Naive thymus-derived CD8-positive, alpha-beta T cell (primary cell): Measurements from ENCODE around the gene DHX16. TPM values are rescaled to one million over a fixed set of nuclear protein-coding genes. Genes with fewer than 3 reads are reported as not detected.

Experiments
- ATAC-seq, 2 donors: fragments of 150-1000 bp; cut with Tn5 transposase in 1 of 2; sonication (Bioruptor Pico), chemical (Tn5 transposase) in 1 of 2; 1 replicate in 1 of 2; 2 replicates in 1 of 2; pipeline ENCODE4 v1.10.0; 2021; ENCODE audit warnings: mild to moderate bottlenecking in 2 of 2, moderate library complexity in 2 of 2
- POLR2A ChIA-PET: fragments of 350-600 bp; sonication (Branson Sonifier 250); formaldehyde crosslinking; loops from one replicate; lab custom pipeline; 2021; ENCODE audit warnings: antibody characterized with exemption; lab: Charles Lee
- DNase-seq, 10 donors: peaks; one replicate each; pipeline versions ENCODE4 v3.0.0 to v3.0.0-alpha.2; 2020 to 2022
- H3K27ac Mint-ChIP-seq, 10 donors: one replicate each; pipeline ENCODE4 v1.8.0; 2020 to 2022; ENCODE audit warnings: mild to moderate bottlenecking in 10 of 10, mixed read lengths in 10 of 10, moderate library complexity in 4 of 10, inconsistent platforms in 1 of 10
- H3K27me3 Mint-ChIP-seq, 5 donors: one replicate each; pipeline ENCODE4 v1.8.0; 2021 to 2022; ENCODE audit warnings: mixed read lengths in 5 of 5
- H3K36me3 Mint-ChIP-seq, 3 donors: one replicate each; pipeline ENCODE4 v1.8.0; 2020 to 2022; ENCODE audit warnings: mixed read lengths in 3 of 3, mild to moderate bottlenecking in 2 of 3, inconsistent platforms in 1 of 3
- H3K4me1 Mint-ChIP-seq, 4 donors: one replicate each; pipeline ENCODE4 v1.8.0; 2021 to 2022; ENCODE audit warnings: mixed read lengths in 4 of 4
- H3K4me3 Mint-ChIP-seq, 10 donors: one replicate each; pipeline ENCODE4 v1.8.0; 2020 to 2022; ENCODE audit warnings: mild to moderate bottlenecking in 10 of 10, mixed read lengths in 10 of 10, moderate library complexity in 6 of 10, inconsistent platforms in 1 of 10
- H3K9me3 Mint-ChIP-seq, 9 donors: one replicate each; pipeline ENCODE4 v1.8.0; 2020 to 2022; ENCODE audit warnings: mixed read lengths in 9 of 9, mild to moderate bottlenecking in 3 of 9, inconsistent platforms in 1 of 9, moderate library complexity in 1 of 9
- polyA plus RNA-seq, 3 donors: library from polyadenylated mRNA; unstranded; fragments of 300-500 nt; fragmentation: Illumina TruSeq; gene quantifications; one replicate each; pipeline ENCODE4 v1.2.3, GENCODE V29; 2021
- total RNA-seq, 8 experiments: library from RNA in 2 of 8; stranded (reverse) in 2 of 8; gene quantifications; one replicate each; pipeline ENCODE4 v1.2.3 and lab custom pipeline; 2021 to 2026

DHX16 gene
- total and polyA plus RNA-seq, 5 experiments from 2014 or later: 17.7 to 45.6 (median 31.2) TPM

- peak within 1 kb of the TSS; percentile 92 to 100 (median 99) for H3K4me3 Mint-ChIP-seq
Measured at GRCh38 chr6:30616811-30617564, 55.8 kb downstream of the DHX16 start, which contains the start of gene PPP1R10. Gene PPP1R10 (minus strand): TSS chr6:30617243. CDS start chr6:30609944, 7,299 bp downstream.

DNA sequence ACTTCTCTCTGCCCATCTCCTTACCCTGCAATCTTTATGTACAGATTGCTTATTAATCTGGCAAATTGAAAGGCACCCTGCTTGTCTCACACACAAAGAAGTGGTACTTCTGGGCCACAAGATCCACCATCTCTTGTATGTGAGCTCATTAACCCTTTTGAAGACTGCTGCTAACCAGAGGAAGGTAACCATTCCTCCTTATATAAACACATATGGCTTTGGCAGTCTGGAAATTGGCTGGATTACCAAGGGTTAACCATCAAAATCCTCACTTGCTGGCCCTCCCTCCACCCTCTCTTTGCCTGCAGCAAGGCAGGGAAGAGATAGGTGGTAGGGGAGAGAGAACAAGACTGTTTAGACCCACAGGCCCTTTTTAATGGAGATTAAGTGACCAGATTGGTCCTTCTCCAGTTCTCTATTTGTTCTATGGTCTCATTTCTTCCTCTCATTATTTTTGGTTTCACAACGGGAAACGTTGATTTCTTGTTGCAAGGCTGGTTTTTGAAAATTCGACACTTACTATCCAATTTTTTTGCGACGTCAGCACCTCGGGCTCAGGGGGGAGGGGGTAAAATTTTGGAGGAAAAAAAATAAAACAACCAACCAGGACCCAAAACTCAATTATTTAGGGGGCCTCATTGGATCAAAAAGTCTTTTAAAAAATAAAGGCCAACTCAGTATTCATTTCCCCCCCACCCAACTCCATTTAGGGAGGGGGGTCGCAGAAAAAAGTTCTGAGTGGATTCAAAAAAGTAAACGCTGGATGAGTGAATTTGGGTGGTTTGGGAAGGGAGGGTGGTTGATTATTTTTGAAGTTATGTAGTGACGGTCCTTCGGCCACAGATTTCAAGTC, 56.6 kb downstream of the DHX16 start:
- peak overlapping the region; percentile 99 to 100 (median 100) for H3K27ac Mint-ChIP-seq
- H3K36me3 Mint-ChIP-seq: peaks cover 23 to 52% (median 23%) of the 10 kb centered on the region in 3 donors
- H3K4me1 Mint-ChIP-seq: peaks cover 26 to 69% (median 53%) of the 10 kb centered on the region in 4 donors
- DNase-seq (peak in 9 of 10 donors; percentile 27 to 68 (median 62)), ATAC-seq (peak in 1 of 2 donors; percentile 2)
- peaks cover 0 to 3% (median 0%) of the 10 kb centered on the region in 9 donors for H3K9me3 Mint-ChIP-seq
- peaks cover 0 to 8% (median 0%) of the 10 kb centered on the region in 5 donors for H3K27me3 Mint-ChIP-seq
- POLR2A ChIA-PET: interaction anchor here (0.7 to 4.7 kb wide), 27 partner anchors 11 to 729 kb away, joined by 3 to 78 read pairs (median 12); partner anchors contain the start of genes ABCF1, ATAT1, C6orf136 and DHX16
- peak overlapping the region; percentile 92 to 100 (median 99) for H3K4me3 Mint-ChIP-seq

More at GRCh38 chr6:30616811-30617564, 55.8 kb downstream of the DHX16 start, which contains the start of gene PPP1R10:
- ATAC-seq (peak; percentile 70 to 77), DNase-seq (peak; percentile 83 to 100 (median 99))
- Mint-ChIP-seq H3K36me3 (peaks cover 23 to 58% (median 26%) of the 10 kb centered on the region in 3 donors), H3K9me3 (peaks cover 0 to 3% (median 0%) of the 10 kb centered on the region in 9 donors), H3K27me3 (peaks cover 0 to 8% (median 0%) of the 10 kb centered on the region in 5 donors), H3K4me1 (peaks cover 18 to 61% (median 48%) of the 10 kb centered on the region in 4 donors), H3K27ac (peak within 1 kb of the TSS; percentile 99 to 100 (median 100))
- POLR2A ChIA-PET: interaction anchor here (0.5 to 2.4 kb wide), 35 partner anchors 9 to 924 kb away, joined by 3 to 24 read pairs (median 4); partner anchors contain the start of genes ABCF1, ATAT1, C6orf136 and DHX16

GRCh38 chr6:30615219-30615957, 57.4 kb downstream of the DHX16 start:
- peaks cover 22 to 48% (median 23%) of the 10 kb centered on the region in 3 donors for H3K36me3 Mint-ChIP-seq
- POLR2A ChIA-PET: interaction anchor here (0.6 to 4.7 kb wide), 52 partner anchors 10 to 1208 kb away, joined by 3 to 78 read pairs (median 5); partner anchors contain the start of genes ABCF1, ATAT1, C6orf136 and DHX16
- H3K4me3 Mint-ChIP-seq: peak overlapping the region; percentile 92 to 100 (median 99)

GRCh38 chr6:30614843-30615218, 58.0 kb downstream of the DHX16 start:
- peak overlapping the region; percentile 99 to 100 (median 100) for H3K27ac Mint-ChIP-seq
- H3K4me3 Mint-ChIP-seq: peak overlapping the region; percentile 92 to 100 (median 99)
- peaks cover 22 to 45% (median 23%) of the 10 kb centered on the region in 3 donors for H3K36me3 Mint-ChIP-seq
- DNase-seq (peak; percentile 54 to 95 (median 88)), ATAC-seq (peak; percentile 63)
- peaks cover 0 to 3% (median 0%) of the 10 kb centered on the region in 9 donors for H3K9me3 Mint-ChIP-seq
- peaks cover 0 to 8% (median 0%) of the 10 kb centered on the region in 5 donors for H3K27me3 Mint-ChIP-seq
- POLR2A ChIA-PET: interaction anchor here (0.6 to 4.7 kb wide), 46 partner anchors 10 to 1208 kb away, joined by 3 to 78 read pairs (median 6); partner anchors contain the start of genes ABCF1, ATAT1, C6orf136 and GNL1
- peaks cover 33 to 82% (median 65%) of the 10 kb centered on the region in 4 donors for H3K4me1 Mint-ChIP-seq

More at GRCh38 chr6:30615219-30615957, 57.4 kb downstream of the DHX16 start:
- DNase-seq (peak in 7 of 10 donors; percentile 18 to 68 (median 39)), ATAC-seq (no peak)
- H3K4me1 Mint-ChIP-seq: peaks cover 30 to 77% (median 59%) of the 10 kb centered on the region in 4 donors
- H3K9me3 Mint-ChIP-seq: peaks cover 0 to 3% (median 0%) of the 10 kb centered on the region in 9 donors
- peaks cover 0 to 8% (median 0%) of the 10 kb centered on the region in 5 donors for H3K27me3 Mint-ChIP-seq
- peak overlapping the region; percentile 99 to 100 (median 100) for H3K27ac Mint-ChIP-seq

DNA sequence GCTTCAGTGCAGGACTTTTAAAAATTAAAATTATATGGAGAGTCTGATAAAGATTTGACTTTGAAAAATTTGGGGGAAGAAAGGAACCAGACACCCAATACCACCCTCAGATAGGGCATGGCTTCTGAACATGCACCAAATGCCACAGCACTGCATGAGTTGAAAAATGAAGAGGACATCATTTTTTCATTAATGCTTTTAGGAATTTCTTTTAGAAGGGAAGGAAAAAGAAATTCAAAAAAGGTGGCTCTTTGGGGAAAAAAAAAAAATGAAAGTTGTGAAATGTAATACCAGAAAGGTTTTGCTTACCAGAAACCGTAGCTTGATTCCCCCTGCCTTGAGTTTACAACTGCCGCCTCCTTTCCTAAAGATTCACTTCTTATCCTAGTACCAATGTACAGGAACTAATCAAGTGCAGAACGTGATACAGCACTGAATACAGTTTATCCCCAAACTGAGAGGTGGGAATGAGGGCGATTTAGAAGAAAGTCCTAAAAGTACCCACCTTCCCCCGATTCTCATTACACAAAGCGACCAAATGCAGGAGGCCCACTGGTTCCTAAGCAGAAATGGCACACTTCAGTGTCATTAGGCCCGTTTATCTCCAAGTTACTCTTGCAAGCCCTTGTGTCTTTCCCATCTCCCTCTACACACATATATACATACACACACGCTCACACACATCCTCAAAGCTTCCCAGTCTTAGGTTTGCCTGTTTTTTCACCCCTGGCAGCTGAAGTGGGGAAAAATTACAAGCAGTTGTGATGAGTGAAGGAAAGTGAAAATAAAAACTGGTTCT, 58.6 kb downstream of the DHX16 start:
- peak overlapping the region; percentile 99 to 100 (median 100) for H3K27ac Mint-ChIP-seq
- peaks cover 35 to 82% (median 65%) of the 10 kb centered on the region in 4 donors for H3K4me1 Mint-ChIP-seq
- peak overlapping the region; percentile 92 to 100 (median 99) for H3K4me3 Mint-ChIP-seq
- H3K27me3 Mint-ChIP-seq: peaks cover 0 to 8% (median 0%) of the 10 kb centered on the region in 5 donors
- peaks cover 0 to 3% (median 0%) of the 10 kb centered on the region in 9 donors for H3K9me3 Mint-ChIP-seq
- DNase-seq (peak in 2 of 10 donors; percentile 26 to 34), ATAC-seq (no peak)
- POLR2A ChIA-PET: interaction anchor here (0.6 to 4.7 kb wide), 46 partner anchors 9 to 1209 kb away, joined by 3 to 78 read pairs (median 6); partner anchors contain the start of genes ABCF1, ATAT1, C6orf136 and GNL1
- peaks cover 22 to 43% (median 23%) of the 10 kb centered on the region in 3 donors for H3K36me3 Mint-ChIP-seq

DNA sequence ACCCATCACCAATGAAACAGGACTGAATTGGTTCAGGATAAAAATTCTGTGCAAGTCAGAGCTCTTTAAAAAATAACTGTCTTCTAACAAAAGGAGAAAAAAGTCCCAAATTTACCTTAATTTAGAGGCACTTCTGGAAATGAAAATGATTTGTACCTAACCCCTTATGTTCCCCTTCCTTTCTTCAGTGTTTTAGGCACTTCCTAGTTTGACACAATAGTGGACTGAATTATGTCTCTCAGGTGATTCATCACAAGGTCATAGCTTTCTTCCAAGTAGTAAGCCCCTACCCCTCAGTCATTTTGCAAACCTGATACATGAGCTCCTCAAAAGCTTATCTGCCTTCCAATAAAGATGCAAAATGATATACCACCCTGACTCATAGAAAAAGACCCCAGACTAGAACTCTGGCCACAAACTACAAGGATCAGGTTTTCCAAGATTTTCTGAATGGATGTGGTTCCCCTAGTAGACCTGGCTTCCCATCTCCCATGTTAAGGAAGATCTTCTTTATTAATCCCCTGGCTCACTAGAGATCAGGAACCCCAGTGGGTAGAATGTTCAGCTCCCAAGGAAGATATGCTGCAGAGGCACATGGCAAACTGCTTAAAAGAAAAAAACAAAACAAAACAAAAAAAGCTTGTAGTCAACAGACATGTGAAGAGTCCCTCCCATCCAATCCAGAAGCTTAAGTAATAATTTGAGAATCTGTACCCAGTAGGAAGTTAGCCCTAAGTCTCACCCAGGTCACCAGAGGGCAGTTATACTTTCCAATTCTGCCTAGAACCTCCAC, 59.4 kb downstream of the DHX16 start:
- no peak for ATAC-seq
- peaks cover 22 to 48% (median 23%) of the 10 kb centered on the region in 3 donors for H3K36me3 Mint-ChIP-seq
- peaks cover 37 to 81% (median 65%) of the 10 kb centered on the region in 4 donors for H3K4me1 Mint-ChIP-seq

GRCh38 chr6:30612687-30613248, 60.0 kb downstream of the DHX16 start:
- H3K36me3 Mint-ChIP-seq: peaks cover 22 to 55% (median 23%) of the 10 kb centered on the region in 3 donors
- H3K27ac Mint-ChIP-seq: peak overlapping the region; percentile 99 to 100 (median 100)
- DNase-seq (no peak), ATAC-seq (no peak)
- peaks cover 38 to 80% (median 64%) of the 10 kb centered on the region in 4 donors for H3K4me1 Mint-ChIP-seq
- POLR2A ChIA-PET: interaction anchor here (0.5 to 4.7 kb wide), 17 partner anchors 8 to 127 kb away, joined by 3 to 78 read pairs (median 10); partner anchors contain the start of genes ABCF1, ATAT1, GNL1 and PRR3
- H3K4me3 Mint-ChIP-seq: peak overlapping the region in 2 of 10 donors; percentile 28 to 43
- H3K9me3 Mint-ChIP-seq: peaks cover 0 to 3% (median 0%) of the 10 kb centered on the region in 9 donors
- H3K27me3 Mint-ChIP-seq: peaks cover 0 to 8% (median 0%) of the 10 kb centered on the region in 5 donors

More for the DNA sequence above, 59.4 kb downstream of the DHX16 start:
- no peak for DNase-seq
- POLR2A ChIA-PET: interaction anchor here (0.6 to 4.7 kb wide), 20 partner anchors 8 to 149 kb away, joined by 3 to 78 read pairs (median 12); partner anchors contain the start of genes ABCF1, ATAT1, C6orf136 and GNL1
- Mint-ChIP-seq H3K27me3 (peaks cover 0 to 8% (median 0%) of the 10 kb centered on the region in 5 donors), H3K27ac (peak overlapping the region; percentile 99 to 100 (median 100)), H3K9me3 (peaks cover 0 to 3% (median 0%) of the 10 kb centered on the region in 9 donors), H3K4me3 (peak overlapping the region; percentile 57 to 100 (median 98))

GRCh38 chr6:30612213-30612612, 60.6 kb downstream of the DHX16 start:
- POLR2A ChIA-PET: interaction anchor here (0.5 to 4.7 kb wide), 9 partner anchors 13 to 122 kb away, joined by 3 to 78 read pairs (median 5); partner anchors contain the start of genes ABCF1, GNL1, PRR3 and TUBB

DNA sequence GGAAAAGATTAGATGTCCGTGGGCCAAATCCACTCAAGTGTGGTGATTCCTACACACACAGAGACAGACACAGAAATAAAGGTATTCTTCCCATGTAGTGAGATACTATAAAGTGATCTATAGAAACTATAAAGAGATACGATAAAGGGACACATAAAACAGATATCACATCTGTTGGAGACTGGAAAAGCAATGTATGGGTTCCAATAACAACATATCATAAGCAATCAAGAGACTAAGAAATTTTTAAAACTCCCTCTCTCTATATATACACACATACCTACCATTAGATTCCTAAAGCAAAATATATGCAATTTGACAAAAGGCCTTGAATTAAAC, 61.0 kb downstream of the DHX16 start:
- H3K4me3 Mint-ChIP-seq: peak overlapping the region in 1 of 10 donors; percentile 4
- ATAC-seq (no peak), DNase-seq (no peak)
- peaks cover 18 to 59% (median 21%) of the 10 kb centered on the region in 3 donors for H3K36me3 Mint-ChIP-seq
- POLR2A ChIA-PET: interaction anchor here (0.9 to 4.7 kb wide), 7 partner anchors 12 to 109 kb away, joined by 3 to 78 read pairs (median 8); partner anchors contain the start of genes ABCF1, GNL1, PRR3 and TUBB
- H3K4me1 Mint-ChIP-seq: peaks cover 37 to 81% (median 69%) of the 10 kb centered on the region in 4 donors
- H3K9me3 Mint-ChIP-seq: no peaks in the 10 kb centered on the region
- H3K27me3 Mint-ChIP-seq: no peaks in the 10 kb centered on the region
- H3K27ac Mint-ChIP-seq: peak overlapping the region; percentile 5 to 100 (median 88)

More at GRCh38 chr6:30612213-30612612, 60.6 kb downstream of the DHX16 start:
- Mint-ChIP-seq H3K36me3 (peaks cover 22 to 60% (median 24%) of the 10 kb centered on the region in 3 donors), H3K4me1 (peaks cover 39 to 84% (median 68%) of the 10 kb centered on the region in 4 donors), H3K9me3 (peaks cover 0 to 3% (median 0%) of the 10 kb centered on the region in 9 donors), H3K27ac (peak overlapping the region; percentile 5 to 100 (median 88)), H3K4me3 (peak overlapping the region in 2 of 10 donors; percentile 4 to 55), H3K27me3 (peaks cover 0 to 2% (median 0%) of the 10 kb centered on the region in 5 donors)
- ATAC-seq (no peak), DNase-seq (no peak)
